Hematopoietic multipotent progenitor cell treated with erythropoietin and hydrocortisone succinate and interleukin-3 and kit ligand, for 15 days (in vitro differentiated cells): ENCODE results near the gene ZNF776.
"Not testable (repeated sequence)": the region's sequence is repeated elsewhere in the genome, so short reads cannot be mapped to it uniquely, and the experiment has no call there.

Experiments
- DNase-seq: peaks from one replicate; pipeline ENCODE4 v3.0.0-alpha.2; 2015; ENCODE audit warnings: low spot score

Gene ZNF776

DNA sequence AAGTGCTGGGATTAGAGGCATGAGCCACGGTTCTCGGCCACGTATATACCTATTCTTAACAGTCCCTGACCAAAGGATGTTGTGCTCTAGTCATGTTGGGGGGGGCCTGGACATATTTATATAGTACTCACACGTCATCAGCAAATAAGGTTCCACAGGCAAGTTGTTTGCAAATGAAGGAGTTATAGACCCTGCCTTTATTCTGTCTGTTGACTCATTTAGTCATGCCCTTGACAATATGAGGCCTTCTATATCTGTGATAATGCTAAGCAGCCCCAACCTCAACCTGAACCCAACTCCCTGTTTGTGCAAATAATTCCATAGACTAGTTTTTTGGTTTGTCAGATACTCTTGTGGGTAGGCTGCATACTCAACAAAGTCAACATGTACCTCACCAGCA lies 31.7 kb downstream of the ZNF776 start:
- DNase-seq, result no peak

- no peak for DNase-seq
These were observed 32.7 kb downstream of the ZNF776 start for GRCh38 chr19:57779220-57779845.

- no peak for DNase-seq
These were observed 39.7 kb downstream of the ZNF776 start for GRCh38 chr19:57786286-57786685.

DNA sequence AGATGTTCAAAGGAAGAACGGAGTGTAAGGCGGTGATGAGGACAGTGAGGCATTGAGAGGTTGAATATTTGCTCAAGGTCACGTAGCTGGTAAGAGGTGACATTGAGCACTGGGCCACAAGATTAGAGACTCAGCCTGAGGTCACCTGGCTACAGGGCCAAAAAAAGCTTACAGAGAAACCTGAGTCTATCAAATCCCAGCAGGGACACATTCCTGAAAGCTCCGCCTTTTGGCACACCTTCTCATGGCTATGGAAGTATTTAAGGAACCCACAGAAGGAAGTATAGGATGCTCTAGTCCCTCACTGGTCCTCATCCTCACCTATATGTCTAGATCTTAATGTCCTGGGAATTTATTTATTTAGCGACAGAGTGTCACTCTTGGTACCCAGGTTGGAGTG lies 40.3 kb downstream of the ZNF776 start:
- no peak for DNase-seq

DNA sequence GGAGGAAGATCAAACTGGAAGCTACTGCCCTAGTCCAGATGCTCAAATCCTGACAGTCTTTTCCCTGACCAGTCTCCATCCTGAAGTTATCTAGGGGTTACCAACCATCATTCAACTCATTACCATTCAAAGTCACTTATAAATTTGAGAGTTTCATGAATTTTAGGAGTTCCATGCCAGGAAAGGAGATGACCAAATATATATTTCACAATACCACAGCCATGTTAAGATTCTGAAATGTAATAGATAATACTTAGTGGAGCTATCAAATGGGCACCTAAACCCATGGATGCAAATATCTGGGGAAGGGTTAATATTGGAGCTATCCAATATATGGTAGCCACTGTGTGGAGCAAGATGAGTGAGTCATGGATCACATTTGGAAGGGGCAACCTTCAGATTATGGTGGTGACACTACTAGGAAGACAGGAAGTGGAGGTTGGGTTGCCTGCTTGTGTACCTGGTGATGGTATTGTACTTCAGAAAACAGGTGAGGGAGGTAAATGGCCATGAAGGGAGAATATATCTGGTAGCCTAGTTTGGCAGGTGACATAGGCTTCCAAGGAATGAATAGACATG lies 41.6 kb downstream of the ZNF776 start:
- no peak for DNase-seq

GRCh38 chr19:57789288-57789687 lies 42.7 kb downstream of the ZNF776 start:
- DNase-seq, result no peak

DNA sequence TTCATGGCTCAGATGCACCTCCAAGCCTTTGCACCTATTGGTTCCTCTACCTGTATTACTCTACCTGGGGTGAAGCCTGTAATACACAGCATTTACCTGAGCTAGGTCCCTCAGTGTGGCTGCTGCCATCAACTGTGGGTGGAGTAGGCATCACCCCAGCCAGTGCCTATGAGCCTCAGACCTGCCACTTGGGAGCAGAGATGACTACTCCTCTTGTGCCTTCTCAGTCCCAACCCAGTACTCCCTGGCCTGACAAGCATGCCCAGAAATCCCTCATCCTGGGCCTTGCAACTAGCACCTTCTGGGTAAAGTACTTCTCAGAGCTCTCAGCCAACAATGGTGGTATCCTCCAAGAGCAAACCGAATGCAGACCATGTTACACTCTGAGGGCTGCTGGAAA lies 50.0 kb downstream of the ZNF776 start:
- DNase-seq, result not testable (repeated sequence)

DNA sequence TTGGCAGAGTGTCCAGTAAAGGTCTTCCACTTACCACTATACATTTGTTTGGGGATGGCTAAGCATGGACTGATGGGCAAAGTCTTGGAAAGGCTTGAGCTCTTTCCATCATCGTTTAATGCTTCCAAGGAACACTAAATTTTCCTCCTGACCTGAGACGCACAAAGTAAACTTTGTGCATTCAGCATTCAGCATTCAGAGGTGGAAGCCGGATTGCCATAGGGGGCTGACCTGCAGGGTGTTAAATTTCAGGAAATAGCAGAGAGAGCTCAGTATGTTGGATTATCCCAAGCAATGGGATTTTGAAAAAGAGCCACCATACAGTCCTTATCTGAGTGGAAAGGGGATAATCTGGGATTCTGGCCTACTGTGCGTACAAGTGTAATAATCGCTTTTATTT lies 54.1 kb downstream of the ZNF776 start:
- no peak for DNase-seq

DNA sequence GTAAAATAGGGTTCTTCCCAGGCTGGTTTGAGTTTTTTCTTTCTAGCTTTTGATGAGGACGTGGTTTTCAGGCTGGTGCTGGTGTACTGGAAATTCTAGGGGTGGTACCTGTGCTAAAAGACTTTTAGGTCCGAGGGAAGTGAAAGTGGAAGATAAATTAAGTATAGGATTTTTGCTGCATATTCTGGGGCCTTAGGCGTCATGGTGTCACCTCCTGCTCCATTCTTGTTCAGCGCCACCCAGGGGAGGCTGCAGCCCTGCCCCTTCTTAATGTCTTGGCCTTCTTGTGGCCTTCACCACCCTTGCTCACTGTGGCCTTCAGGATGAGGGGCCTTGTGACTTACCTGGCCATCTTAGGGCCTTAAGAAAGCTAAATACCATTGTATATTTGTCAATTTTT lies 55.7 kb downstream of the ZNF776 start:
- peak; percentile 11 for DNase-seq

DNA sequence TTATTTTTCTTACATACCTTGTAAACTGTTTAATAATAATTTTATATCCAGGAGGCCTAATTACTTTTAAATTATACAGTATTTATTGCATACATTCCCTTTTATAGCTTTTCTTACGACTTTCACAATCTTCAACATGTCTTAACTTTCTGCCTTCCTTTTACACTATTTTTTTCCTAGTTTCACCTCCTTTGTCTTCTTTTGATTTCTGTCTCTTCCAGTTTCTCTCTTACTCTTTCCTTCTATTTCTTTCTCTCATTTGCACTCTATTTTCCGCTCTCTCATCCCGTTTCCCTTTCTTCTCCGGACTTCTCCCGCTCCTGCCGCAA lies 56.6 kb downstream of the ZNF776 start:
- DNase-seq, result no peak

GRCh38 chr19:57803594-57804325 lies 57.1 kb downstream of the ZNF776 start:
- peak; percentile 21 for DNase-seq

DNA sequence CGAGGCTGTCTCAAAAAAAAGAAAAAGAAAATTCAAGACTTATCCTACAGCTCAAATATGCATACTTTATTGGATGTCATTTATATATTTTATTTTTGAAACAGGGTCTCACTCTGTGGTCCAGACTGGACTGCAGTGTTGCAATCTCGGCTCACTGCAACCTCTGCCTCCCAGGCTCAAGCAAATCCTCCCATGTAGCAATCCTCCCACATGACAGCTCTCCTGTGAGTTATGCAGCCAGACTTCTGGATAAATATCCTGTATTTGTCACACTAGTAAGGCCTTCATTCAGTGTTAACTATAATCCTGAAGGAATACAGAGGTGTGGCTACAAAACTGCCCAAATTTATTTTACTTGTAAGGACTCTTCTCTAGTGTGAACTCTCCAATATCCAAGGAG lies 60.9 kb downstream of the ZNF776 start:
- no peak for DNase-seq
